ENCODE data around the gene LIN37.
"Not testable (repeated sequence)": the region's sequence is repeated elsewhere in the genome, so short reads cannot be mapped to it uniquely, and the experiment has no call there.

Gene LIN37

DNA sequence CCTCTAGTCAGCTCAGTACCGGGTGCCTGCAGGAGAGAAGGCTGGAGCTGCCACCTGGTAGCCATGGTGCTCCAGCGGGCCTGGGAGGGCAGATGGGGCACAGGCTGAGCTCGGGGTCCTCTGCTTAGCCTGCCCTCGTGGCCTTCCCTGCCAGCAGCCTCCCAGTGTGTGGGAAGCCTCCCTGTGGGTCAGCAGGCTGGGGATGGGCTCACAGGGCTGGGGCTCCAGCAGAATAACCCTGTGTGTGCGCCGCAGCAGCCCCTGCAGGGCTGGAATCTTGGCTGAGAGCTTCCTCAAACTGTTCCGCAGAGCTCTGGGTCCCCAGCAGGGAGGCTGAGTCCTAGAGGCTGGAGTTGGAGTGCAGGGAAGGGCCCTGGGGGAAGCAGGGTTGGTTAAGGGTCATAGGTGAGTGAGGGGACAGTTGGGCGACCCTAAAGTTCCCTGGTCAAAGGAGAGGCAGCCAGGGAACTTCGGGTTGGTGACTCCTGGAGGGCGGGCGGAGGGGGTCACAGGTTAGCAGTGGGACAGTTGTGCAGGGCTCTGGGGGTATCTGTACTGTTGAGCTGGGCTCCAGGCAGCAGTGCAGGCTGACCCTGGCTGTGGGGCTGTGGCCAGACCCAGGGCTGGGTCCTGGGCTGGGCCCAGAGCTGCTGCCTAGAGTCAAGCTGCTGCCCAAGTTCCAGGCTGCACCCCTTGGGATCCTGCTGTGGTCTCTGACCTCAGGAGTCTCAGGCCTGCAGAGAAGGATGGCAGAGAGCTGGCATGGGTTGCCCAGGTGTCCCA, 41.0 kb downstream of the LIN37 start:
- DNase-seq (ENCODE audit: low read depth, low spot score): no peak

DNA sequence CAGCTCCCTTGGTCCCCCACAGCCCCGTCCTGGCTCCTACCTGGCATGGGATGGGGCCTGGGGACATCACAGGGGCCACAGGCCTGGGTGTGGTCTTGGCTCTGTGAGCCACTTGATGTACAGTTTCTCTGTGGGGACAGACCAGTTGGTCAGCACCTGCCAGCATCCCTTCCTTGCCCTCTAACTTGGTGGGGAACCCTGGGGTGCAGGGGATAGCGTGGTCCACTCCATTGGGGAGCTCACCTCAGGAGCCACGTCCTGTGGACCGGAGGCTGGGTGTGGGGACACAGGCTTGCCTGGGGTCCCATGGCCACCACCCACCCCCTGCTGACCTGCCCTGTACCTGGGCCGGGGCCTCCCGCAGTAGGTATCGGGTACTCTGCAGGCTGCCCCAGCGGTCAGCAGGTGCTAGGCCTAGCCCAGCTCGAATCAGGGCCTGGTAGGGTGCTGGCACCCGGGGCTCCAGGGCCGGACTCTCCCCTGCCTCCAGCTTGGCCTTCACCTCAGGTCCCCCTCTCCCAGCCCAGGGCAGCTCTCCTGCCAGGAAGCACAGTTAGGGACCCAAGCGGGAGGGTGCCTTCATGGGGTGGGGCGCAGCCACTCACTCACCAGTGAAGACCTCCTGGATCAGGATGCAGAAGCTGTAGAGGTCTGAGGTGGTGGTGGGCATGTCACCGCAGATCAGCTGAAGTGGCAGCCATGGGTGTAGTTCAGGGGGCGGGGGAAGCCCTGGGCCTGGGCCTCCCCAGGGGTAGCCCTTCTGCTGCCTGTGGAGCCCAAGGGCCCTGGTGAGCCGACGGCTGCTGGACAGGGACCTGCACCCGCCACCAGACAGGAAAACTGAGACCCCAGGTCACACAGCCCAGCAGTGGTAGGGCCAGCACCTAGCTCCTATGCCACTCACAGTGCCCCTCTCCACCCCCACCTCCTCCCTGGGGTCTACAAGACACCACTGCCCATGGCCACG, 41.9 kb downstream of the LIN37 start:
- no peak for DNase-seq (ENCODE audit: low read depth, low spot score)

- DNase-seq (ENCODE audit: low read depth, low spot score): no peak
Observed at GRCh38 chr19:35790981-35791813, 42.8 kb downstream of the LIN37 start.

DNA sequence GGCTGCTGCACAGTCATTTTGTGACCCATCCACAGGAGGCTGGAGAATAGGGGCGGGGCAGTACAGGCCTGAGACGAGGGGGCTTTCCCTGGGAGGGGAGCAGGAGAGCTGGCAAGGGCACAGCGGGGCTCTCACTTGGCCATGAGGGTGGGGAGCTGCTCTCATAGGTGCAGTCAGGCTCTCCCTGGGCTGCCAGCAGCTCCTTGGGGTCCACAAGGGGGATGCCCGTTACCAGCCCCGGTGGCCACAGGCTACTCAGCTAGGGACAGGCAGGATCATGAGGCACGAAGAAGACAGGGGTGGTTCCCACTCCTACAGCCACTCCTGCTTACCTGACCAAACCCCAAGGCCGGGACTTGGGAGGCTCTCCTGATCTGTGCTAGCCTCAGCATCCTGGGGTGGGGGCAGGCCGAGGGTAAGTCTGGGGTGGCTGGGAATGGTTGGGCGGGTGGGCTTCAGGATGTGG, 43.5 kb downstream of the LIN37 start:
- no peak for DNase-seq (ENCODE audit: low read depth, low spot score)

GRCh38 chr19:35792312-35792711, 43.9 kb downstream of the LIN37 start:
- DNase-seq (ENCODE audit: low read depth, low spot score): no peak

- no peak for DNase-seq (ENCODE audit: low read depth, low spot score)
Observed at GRCh38 chr19:35792888-35793287, 44.5 kb downstream of the LIN37 start.

DNA sequence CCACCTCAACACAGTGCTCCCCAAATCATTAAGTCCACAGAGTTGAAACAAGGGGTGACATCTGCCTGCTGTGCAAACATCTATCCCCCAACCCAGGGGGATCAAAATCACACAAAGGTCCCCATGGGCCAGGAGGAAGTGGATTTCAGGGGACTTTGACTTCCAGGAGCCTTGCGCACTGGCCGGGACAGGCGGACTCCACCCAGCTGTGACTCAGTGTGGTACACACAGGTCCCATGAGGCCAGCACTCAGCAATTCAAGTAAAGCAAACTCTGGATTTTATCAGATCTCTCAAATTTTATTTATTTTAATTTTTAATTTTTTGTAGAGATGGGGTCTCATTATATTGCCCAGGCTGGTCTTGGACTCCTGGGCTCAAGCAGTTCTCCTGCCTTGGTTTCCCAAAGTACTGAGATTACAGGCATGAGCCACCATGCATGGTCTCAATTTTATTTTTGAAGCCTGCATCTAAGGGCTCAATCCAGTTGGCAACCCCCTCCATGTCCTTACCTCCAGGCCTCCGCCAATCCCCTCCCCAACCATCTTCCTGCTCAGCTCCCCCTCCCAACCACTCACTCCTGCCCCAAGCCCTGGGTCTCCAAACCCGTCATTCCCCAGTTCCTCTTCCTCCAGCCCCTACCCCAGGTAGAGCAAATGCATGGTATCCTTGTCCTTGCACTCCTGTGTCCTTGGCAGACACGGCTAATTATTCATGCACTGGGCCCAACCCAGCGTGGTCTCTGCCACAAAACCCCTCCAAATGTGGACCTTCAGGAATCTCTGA, 45.2 kb downstream of the LIN37 start:
- DNase-seq (ENCODE audit: low read depth, low spot score): no peak

DNA sequence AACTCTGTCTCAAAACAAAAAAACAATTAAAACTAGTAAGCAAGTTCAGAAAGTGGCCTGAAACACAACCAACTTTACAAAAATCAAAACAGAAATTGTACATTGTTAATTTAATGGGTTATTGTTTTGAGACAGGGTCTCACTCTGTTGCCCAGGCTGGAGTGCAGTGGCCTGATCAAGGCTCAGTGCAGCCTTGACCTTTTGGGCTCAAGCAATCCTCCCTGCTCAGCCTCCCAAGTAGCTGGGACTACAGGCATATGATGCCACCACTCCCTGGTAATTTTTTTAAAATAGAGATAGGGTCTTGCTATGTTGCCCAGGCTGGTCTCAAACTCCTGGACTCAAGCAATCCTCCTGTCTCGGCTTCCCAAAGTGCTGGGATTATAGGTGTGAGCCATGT, 47.2 kb downstream of the LIN37 start:
- DNase-seq (ENCODE audit: low read depth, low spot score): not testable (repeated sequence)

GRCh38 chr19:35796645-35797542, 48.5 kb downstream of the LIN37 start:
- DNase-seq (ENCODE audit: low read depth, low spot score): no peak

- no peak for DNase-seq (ENCODE audit: low read depth, low spot score)
Observed at GRCh38 chr19:35797663-35798062, 49.3 kb downstream of the LIN37 start.

GRCh38 chr19:35801828-35802227, 53.5 kb downstream of the LIN37 start:
- no peak for DNase-seq (ENCODE audit: low read depth, low spot score)

Data from iPS DF 19.7 (cell line).